Stimulated activated memory B cell treated with anti-CD40 and anti-IgM and Interleukin-4, amounts not matched to agents 10 μg/mL and 1 μg/mL and 100 μg/mL, for 72 hours (primary cell): ENCODE measurements around the gene GMCL2.

Experiments used
- ATAC-seq: fragments of 150-1000 bp; cut with Tn5 transposase; 2 replicates; pipeline ENCODE4 v1.10.0; 2021
- H3K27ac Mint-ChIP-seq: one replicate; pipeline ENCODE4 v1.8.0; 2022; ENCODE audit warnings: mild to moderate bottlenecking, mixed read lengths
- H3K27me3 Mint-ChIP-seq: one replicate; pipeline ENCODE4 v1.8.0; 2022; ENCODE audit warnings: mixed read lengths
- H3K36me3 Mint-ChIP-seq: one replicate; pipeline ENCODE4 v1.8.0; 2022; ENCODE audit warnings: mixed read lengths
- H3K4me1 Mint-ChIP-seq: one replicate; pipeline ENCODE4 v1.8.0; 2022; ENCODE audit warnings: mixed read lengths
- H3K4me3 Mint-ChIP-seq: one replicate; pipeline ENCODE4 v1.8.0; 2022; ENCODE audit warnings: mild to moderate bottlenecking, moderate library complexity, mixed read lengths
- H3K9me3 Mint-ChIP-seq: one replicate; pipeline ENCODE4 v1.8.0; 2022; ENCODE audit warnings: mixed read lengths

Gene GMCL2

DNA sequence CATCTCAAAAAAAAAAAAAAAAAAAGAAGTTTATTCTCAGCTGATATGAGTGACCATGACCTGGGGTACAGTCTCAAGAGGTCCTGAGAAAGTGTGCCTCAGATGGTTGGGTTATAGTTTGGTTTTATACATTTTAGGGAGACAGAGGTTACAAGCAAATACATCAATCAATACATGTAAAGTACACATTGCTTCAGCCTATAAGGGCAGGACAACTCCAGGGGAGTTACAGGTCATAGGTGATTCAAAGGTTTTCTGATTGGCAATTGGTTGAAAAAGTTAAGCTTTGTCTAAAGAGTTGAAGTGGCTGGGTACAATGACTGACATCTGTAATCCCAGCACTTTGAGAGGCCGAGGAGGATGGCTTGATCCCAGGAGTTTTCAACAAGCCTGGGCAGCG, 2.3 kb upstream of the GMCL2 start:
- H3K4me1 Mint-ChIP-seq = no peaks in the 10 kb centered on the region
- H3K36me3 Mint-ChIP-seq = peaks cover 6% of the 10 kb centered on the region
- peaks cover 3% of the 10 kb centered on the region for H3K9me3 Mint-ChIP-seq
- no peak overlapping the region for H3K4me3 Mint-ChIP-seq
- peaks cover 48% of the 10 kb centered on the region for H3K27me3 Mint-ChIP-seq
- no peak overlapping the region for H3K27ac Mint-ChIP-seq
- no peak for ATAC-seq

DNA sequence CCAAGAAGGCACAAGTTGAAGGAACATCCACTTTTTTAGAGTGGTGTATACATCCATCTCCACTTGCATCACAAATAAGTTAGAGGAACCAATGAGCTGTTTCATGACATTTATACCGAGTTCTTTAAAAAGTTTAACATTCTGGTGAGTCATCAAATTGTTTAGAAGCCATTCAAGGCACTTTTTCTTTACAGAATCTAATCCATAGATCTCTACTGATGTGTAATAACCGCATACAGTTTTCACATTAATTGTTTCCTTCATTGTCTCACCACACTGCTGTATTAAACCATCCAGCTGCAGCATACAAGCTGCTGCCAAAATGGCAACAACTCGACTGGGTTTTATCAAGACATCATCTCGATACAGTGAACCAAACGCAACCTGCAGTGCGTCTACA, 744 bp downstream of the GMCL2 start:
- Mint-ChIP-seq H3K4me1 (no peaks in the 10 kb centered on the region), H3K36me3 (no peaks in the 10 kb centered on the region), H3K27me3 (peaks cover 22% of the 10 kb centered on the region), H3K4me3 (no peak overlapping the region), H3K27ac (no peak overlapping the region), H3K9me3 (no peaks in the 10 kb centered on the region)
- ATAC-seq = no peak

DNA sequence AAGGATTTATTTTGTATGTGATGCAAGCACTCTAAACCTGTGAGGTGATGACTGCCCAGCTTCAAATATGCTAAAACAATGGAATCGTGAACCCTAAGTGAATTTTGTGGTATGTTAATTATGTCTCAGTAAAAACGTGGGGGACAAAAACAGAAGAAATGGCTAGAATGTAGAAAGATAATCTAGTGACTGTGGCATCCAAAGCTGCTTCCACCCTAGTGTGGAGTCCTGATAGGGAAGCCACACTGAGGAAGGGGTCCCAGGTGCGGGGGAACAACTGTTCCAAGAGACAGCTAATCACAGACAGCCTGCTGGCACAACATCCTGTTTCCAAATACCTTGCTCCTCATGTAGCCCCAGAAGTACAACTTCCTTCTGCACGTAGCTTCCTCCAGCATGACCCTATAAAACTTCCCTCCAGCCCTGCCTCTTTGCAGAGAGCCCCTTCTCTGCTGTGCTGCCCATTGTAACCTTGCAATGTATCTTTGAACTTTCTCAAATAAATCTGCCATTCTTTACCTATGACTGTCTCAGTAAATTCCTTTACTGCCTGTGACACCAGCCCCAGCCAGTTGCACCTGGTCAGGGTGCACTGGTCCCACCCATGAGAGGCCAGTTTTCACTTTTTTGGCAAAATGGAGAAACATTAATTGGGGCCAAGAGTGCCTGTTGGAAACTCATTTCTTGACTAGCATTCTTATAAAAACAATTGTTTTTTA, 4.9 kb downstream of the GMCL2 start:
- no peak for ATAC-seq

DNA sequence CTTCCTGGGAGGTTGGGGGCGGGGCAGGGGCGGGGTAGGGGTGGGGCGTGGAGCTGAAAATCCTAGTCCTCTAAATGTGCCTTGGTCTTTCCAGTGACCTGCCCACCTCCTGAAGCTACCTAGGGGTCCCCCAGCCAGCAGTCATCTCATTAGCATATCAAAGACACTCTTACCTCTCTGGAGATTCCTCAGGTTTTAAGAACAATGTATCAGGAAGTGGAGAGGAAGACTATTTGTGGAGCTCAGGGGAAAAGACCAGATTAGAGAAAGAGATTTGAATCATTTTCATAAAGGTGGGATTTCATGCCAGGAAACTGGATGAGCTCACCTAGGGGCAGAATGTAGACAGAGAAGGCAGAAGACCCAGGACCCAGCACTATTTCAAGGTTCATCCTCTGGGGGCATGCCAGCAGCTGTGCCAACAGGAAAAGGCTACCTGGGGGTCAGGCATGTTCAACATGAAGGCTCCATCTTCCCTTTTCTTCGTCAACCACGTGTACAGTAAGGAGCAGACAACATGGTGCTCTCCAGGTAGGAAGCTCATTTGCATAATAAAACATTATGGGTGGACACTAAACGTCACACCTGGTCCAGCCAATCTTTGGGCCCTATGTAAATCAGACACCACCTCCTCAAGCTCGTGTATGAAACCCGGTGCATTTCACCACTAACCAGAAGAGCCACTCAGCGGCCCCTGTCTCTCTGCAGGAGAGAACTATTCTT, 6.9 kb downstream of the GMCL2 start:
- Mint-ChIP-seq H3K27me3 (peaks cover 36% of the 10 kb centered on the region), H3K4me3 (no peak overlapping the region), H3K36me3 (no peaks in the 10 kb centered on the region), H3K27ac (no peak overlapping the region), H3K9me3 (peaks cover 2% of the 10 kb centered on the region), H3K4me1 (no peaks in the 10 kb centered on the region)
- no peak for ATAC-seq

More for the DNA sequence above, 4.9 kb downstream of the GMCL2 start:
- Mint-ChIP-seq H3K27me3 (peaks cover 25% of the 10 kb centered on the region), H3K27ac (no peak overlapping the region), H3K4me1 (no peaks in the 10 kb centered on the region), H3K9me3 (peaks cover 2% of the 10 kb centered on the region), H3K36me3 (no peaks in the 10 kb centered on the region), H3K4me3 (no peak overlapping the region)

DNA sequence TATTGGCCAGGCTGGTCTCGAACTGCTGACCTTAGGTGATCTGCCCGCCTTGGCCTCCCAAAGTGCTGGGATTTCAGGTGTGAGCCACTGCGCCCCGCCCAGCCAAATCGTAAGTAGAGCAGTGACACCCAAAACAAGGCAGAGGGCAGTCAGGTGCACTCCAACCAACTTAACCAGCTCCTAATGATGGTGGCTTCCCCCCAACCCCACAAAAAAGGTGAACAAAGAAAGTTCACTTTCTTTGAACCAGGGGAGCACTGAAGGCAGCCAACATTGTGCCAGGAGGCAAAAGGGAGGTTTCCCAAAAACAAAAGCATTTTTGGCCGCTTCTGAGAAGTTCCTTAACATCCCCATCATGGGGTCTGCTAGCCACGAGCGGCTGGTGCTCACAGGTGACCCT, 9.6 kb downstream of the GMCL2 start:
- H3K4me1 Mint-ChIP-seq = no peaks in the 10 kb centered on the region
- ATAC-seq = no peak
- H3K4me3 Mint-ChIP-seq = no peak overlapping the region
- H3K9me3 Mint-ChIP-seq = peaks cover 2% of the 10 kb centered on the region
- H3K36me3 Mint-ChIP-seq = no peaks in the 10 kb centered on the region
- peaks cover 36% of the 10 kb centered on the region for H3K27me3 Mint-ChIP-seq
- no peak overlapping the region for H3K27ac Mint-ChIP-seq

DNA sequence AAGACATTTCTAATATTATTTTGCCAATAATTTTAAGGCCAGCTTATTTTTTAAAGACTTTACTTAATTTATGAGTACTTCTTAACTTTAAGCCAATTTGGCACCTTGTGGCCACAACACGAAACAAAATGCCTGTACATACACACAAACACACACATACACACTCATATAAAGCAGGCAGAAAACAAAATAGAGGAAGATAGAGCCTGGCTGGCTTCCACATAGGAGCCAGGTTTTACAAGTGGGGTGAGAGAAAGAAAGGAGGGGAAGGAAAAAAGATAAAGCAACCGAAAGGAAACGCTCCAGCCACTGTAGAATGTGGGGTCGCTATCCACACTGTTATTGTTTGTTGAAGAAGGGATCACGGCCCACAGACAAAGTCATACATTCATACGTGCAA, 10.4 kb downstream of the GMCL2 start:
- ATAC-seq = no peak
- H3K27me3 Mint-ChIP-seq = peaks cover 36% of the 10 kb centered on the region
- no peaks in the 10 kb centered on the region for H3K36me3 Mint-ChIP-seq
- no peaks in the 10 kb centered on the region for H3K4me1 Mint-ChIP-seq
- H3K4me3 Mint-ChIP-seq = no peak overlapping the region
- no peak overlapping the region for H3K27ac Mint-ChIP-seq
- H3K9me3 Mint-ChIP-seq = peaks cover 2% of the 10 kb centered on the region

DNA sequence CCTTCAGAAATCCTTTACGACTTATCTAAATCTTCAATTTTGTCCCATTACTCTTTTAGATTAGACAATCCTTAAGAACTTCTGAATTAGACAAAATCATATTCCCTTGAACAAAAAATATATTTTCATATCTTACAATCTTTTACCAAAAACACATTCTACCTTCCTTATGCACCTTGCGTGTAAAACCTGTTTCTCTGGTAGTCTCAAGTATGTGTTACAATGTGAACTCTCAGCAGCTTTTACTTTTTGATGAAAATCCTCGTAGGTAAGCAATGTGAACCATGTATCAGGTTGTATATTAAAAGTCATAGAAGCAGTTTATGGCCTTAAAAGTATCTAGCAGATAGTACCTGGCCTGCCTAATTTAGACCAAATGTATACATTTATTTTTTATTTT, 12.7 kb downstream of the GMCL2 start:
- Mint-ChIP-seq H3K9me3 (peaks cover 2% of the 10 kb centered on the region), H3K27me3 (peaks cover 27% of the 10 kb centered on the region), H3K36me3 (no peaks in the 10 kb centered on the region), H3K4me1 (no peaks in the 10 kb centered on the region), H3K4me3 (no peak overlapping the region), H3K27ac (no peak overlapping the region)
- ATAC-seq = no peak

DNA sequence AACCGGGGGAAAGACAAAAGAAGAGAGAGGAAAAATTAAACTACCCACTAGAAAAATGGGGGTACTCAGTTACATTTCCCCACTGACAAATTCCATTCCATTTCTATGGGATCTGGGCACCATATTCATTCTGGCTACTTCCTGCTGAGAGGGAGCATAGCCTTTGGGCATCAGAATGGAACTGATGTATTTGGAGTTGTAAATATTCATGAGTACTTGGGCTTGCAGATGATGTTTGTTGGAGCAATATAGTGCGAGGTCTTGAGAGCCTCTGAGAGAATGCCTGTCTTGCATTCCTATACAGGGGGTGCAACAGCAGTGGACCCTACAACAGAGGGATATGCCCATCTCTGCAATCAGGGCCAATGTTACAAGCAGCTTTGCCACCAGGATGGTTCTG, 16.7 kb downstream of the GMCL2 start:
- Mint-ChIP-seq H3K27me3 (no peaks in the 10 kb centered on the region), H3K27ac (no peak overlapping the region), H3K36me3 (no peaks in the 10 kb centered on the region), H3K9me3 (no peaks in the 10 kb centered on the region), H3K4me3 (no peak overlapping the region), H3K4me1 (peaks cover 5% of the 10 kb centered on the region)
- no peak for ATAC-seq

DNA sequence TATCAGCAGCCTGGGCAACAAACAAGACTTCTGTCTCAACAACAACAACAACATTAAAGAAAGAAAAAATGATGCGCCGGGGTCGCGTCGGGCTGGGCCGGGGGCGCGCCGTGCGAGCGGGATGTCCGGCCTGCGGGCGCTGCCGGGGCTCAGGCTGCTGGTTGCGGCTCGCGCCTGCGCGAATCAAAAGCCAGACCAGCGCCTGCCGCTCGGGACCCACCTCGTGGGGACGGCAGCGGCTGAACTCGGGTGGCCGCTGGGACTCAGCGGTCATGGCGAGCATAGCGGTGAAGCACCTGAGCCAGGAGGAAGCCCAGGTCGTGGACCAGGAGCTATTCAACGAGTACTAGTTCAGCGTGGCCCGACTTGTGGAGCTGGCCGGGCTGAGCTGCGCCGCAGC, 21.6 kb downstream of the GMCL2 start:
- no peak for ATAC-seq
- Mint-ChIP-seq H3K4me3 (no peak overlapping the region), H3K4me1 (peaks cover 18% of the 10 kb centered on the region), H3K9me3 (no peaks in the 10 kb centered on the region), H3K36me3 (no peaks in the 10 kb centered on the region), H3K27me3 (peaks cover 17% of the 10 kb centered on the region), H3K27ac (no peak overlapping the region)

DNA sequence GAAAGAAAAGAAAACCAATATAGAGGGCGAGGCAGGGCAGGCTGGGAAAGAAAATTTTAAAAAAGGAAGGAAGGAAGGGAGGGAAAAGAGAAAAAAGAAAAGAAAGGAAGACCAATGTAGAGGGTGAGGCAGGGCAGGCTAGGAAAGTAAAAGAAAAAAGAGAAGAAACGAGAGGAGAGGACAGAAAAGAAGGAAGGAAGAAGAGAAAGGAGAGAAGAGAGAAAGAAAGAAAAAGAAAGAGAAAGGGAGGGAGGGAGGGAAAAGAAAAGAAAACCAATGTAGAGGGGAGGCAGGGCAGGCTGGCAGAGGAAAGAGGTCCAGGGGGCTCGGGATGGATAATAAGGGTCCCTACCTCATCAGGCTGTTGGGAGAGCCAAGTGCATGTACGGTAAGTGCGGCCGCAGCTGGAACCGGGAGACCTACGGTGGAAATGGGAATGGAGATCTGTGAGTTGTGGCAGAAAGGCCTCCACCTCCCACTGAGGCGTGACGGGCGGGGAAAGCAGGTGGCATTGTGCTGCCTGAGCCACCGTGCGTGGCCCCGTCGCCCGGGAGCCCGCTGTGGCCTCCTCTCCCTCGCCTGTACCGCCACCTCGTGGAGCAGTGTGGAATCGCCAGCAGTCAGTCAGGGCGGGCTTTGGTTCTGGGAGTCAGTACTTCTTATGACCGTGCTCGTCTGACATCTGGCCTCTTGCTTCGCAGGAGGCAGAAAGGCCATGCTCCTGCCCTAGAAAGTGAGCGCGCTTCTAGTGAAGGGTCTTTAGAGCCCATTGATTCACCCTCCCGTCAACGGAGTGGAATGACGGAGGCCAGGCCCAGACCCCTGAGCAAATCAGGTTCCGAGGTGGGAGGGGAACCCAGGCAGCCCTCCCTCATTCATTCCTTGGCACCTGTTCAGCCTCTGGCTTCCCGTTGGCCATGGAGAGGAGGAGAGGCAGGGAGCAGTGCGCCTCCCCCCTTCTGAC, 23.1 kb downstream of the GMCL2 start:
- ATAC-seq = peak; percentile 98
- no peaks in the 10 kb centered on the region for H3K9me3 Mint-ChIP-seq
- peak overlapping the region; percentile 11 for H3K27ac Mint-ChIP-seq
- peaks cover 18% of the 10 kb centered on the region for H3K4me1 Mint-ChIP-seq
- H3K36me3 Mint-ChIP-seq = no peaks in the 10 kb centered on the region
- H3K27me3 Mint-ChIP-seq = peaks cover 17% of the 10 kb centered on the region
- peak overlapping the region; percentile 40 for H3K4me3 Mint-ChIP-seq

DNA sequence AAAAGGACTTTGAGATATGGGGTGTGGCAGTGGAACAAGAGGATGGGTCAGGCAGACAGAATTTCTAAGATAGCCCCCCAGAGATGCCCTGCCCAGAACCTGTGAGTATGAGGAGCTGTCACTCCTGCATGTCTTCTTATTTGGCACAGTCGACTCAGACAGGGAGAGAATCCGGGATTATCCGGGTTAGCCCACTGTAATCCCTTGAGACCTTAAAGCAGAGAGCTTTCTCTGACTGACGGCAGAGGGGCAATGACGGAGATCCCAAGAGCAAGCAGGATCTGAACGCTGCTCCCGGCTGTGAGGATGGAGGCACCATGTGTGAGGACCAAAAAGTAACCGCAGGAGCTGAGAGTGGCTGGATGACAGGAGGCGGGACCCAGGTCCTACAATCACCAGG, 24.7 kb downstream of the GMCL2 start:
- ATAC-seq = no peak
- H3K27ac Mint-ChIP-seq = no peak overlapping the region
- no peak overlapping the region for H3K4me3 Mint-ChIP-seq
- peaks cover 12% of the 10 kb centered on the region for H3K4me1 Mint-ChIP-seq
- H3K9me3 Mint-ChIP-seq = no peaks in the 10 kb centered on the region
- no peaks in the 10 kb centered on the region for H3K36me3 Mint-ChIP-seq
- peaks cover 17% of the 10 kb centered on the region for H3K27me3 Mint-ChIP-seq

DNA sequence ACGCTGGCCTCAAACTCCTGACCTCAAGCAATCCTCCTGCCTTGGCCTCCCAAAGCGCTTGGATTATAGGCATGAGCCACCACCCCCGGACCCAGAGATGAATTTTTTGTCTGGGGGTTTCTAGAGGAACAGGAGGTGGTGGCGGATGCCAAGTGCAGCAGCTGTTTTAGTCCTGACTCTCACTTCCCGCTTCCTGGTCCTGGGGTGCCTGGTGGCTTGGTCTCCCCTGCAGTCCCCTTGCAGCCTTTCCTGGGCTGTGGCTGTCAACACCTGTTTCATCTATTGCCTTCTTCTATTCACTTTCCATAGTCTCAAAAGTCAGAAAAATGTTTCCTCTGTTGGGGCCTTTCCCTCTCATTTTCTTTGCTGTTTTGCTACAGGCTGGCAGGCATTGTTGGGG, 27.0 kb downstream of the GMCL2 start:
- Mint-ChIP-seq H3K27me3 (peaks cover 17% of the 10 kb centered on the region), H3K4me3 (no peak overlapping the region), H3K27ac (no peak overlapping the region), H3K9me3 (no peaks in the 10 kb centered on the region), H3K36me3 (no peaks in the 10 kb centered on the region), H3K4me1 (peaks cover 12% of the 10 kb centered on the region)
- ATAC-seq = no peak

DNA sequence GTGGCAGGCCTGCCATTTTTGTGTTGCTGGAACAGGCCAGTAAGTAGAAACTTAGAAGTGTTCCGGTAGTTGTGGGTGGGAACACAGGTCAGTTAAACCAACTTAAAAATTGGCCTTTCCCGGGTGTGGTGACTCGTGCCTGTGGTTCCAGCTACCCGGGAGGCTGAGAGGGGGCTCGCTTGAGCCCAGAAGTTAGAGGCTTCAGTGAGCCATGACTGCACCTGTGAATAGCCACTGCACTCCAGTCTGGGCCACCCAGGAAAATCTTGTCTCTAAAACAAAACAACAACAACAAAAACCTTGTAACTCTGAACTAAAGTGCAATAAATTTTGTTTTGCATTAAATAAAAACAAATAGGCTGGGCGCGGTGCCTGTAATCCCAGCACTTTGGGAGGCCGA, 32.1 kb downstream of the GMCL2 start:
- peaks cover 39% of the 10 kb centered on the region for H3K4me1 Mint-ChIP-seq

DNA sequence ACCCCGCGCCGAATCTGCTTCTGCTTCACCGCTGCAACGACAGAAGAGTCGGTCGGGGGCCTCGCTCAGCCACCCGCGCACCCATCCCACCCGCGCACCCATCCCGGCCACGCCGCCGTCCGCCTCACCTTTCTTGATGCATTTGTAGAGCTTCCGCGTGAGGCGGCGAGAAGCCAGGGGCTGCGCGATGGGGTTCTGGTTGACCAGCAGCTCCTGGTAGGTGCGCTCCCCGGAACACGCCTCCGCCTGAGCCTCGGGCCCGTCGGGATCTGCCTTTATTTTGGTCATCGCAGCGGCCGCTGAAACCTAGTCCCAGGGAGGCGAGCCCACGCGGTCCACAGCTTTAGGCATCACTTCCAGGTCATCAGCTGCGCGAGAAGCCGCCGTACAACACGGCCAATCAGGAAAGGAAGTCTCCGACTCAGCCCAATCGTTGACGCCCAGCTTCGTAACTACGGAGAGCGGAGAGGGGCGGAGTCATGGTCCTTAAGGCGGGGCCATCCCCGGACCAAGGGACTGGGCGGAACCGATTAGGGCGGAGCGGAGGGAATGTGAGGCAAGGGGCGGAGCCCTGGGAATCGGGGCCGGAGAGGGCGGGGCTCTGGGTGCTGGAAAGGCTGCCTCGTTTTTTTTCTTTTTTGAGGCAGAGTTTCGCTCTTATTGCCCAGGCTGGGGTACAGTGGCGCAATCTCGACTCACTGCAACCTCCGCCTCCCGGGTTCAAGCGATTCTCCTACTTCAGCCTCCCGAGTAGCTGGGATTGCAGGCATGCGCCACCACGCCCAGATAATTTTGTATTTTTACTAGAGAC, 33.4 kb downstream of the GMCL2 start, which contains the start of gene NHP2:
NHP2 (minus strand) TSS at position 356 of the 811 bp plus-strand sequence; CDS start at position 288, 68 bp downstream.
- peaks cover 23% of the 10 kb centered on the region for H3K36me3 Mint-ChIP-seq
- peaks cover 43% of the 10 kb centered on the region for H3K4me1 Mint-ChIP-seq
- peak within 1 kb of the TSS; percentile 92 for H3K4me3 Mint-ChIP-seq
- ATAC-seq = peak; percentile 99
- no peaks in the 10 kb centered on the region for H3K27me3 Mint-ChIP-seq
- H3K9me3 Mint-ChIP-seq = no peaks in the 10 kb centered on the region
- H3K27ac Mint-ChIP-seq = peak within 1 kb of the TSS; percentile 89

More for the DNA sequence above, 32.1 kb downstream of the GMCL2 start:
- H3K4me3 Mint-ChIP-seq = no peak overlapping the region
- H3K9me3 Mint-ChIP-seq = no peaks in the 10 kb centered on the region
- peaks cover 19% of the 10 kb centered on the region for H3K36me3 Mint-ChIP-seq
- H3K27ac Mint-ChIP-seq = no peak overlapping the region
- ATAC-seq = no peak
- no peaks in the 10 kb centered on the region for H3K27me3 Mint-ChIP-seq
